Neural crest cell (in vitro differentiated cells): ENCODE data around the gene LRRN2. TPM values are rescaled to one million over a fixed set of nuclear protein-coding genes. Genes with fewer than 3 reads are reported as not detected.

Source experiments
- DNase-seq: peaks from one replicate; pipeline ENCODE4 v3.0.0; 2021; ENCODE audit warnings: low read depth, mixed read lengths, low spot score
- H3K27ac Mint-ChIP-seq: one replicate; pipeline ENCODE4 v1.8.0; 2021; ENCODE audit warnings: mild to moderate bottlenecking, mixed read lengths; ENCODE audit not compliant: unreplicated experiment
- H3K27me3 Mint-ChIP-seq: 2 replicates; pipeline ENCODE4 v1.8.0; 2021; ENCODE audit warnings: low read depth, mild to moderate bottlenecking, mixed read lengths
- H3K36me3 Mint-ChIP-seq: 2 replicates; pipeline ENCODE4 v1.8.0; 2021; ENCODE audit warnings: low read depth, mild to moderate bottlenecking, mixed read lengths
- H3K4me1 Mint-ChIP-seq: 2 replicates; pipeline ENCODE4 v1.8.0; 2021; ENCODE audit warnings: mixed read lengths
- H3K4me3 Mint-ChIP-seq: one replicate; pipeline ENCODE4 v1.8.0; 2021; ENCODE audit warnings: mild to moderate bottlenecking, mixed read lengths
- H3K9me3 Mint-ChIP-seq: 2 replicates; pipeline ENCODE4 v1.8.0; 2021; ENCODE audit warnings: mixed read lengths
- CTCF ChIP-seq: fragments of 200-600 bp; sonication (generic); conservative IDR thresholded peaks from 2 replicates; pipeline ENCODE4 v1.5.0; 2021; ENCODE audit warnings: antibody characterized with exemption, mild to moderate bottlenecking
- total RNA-seq: library from RNA; stranded (reverse); gene quantifications from 2 replicates; pipeline ENCODE4 v1.2.1, GENCODE V29; 2021

Gene LRRN2
- total RNA-seq, 1 donor from 2014 or later = 5.0 TPM

GRCh38 chr1:204663644-204664383, 21.7 kb downstream of the LRRN2 start:
- Mint-ChIP-seq H3K36me3 (no peaks in the 10 kb centered on the region), H3K9me3 (no peaks in the 10 kb centered on the region), H3K4me3 (no peak overlapping the region), H3K27ac (peak overlapping the region; percentile 4), H3K4me1 (peaks cover 16% of the 10 kb centered on the region), H3K27me3 (no peaks in the 10 kb centered on the region)
- no peak for DNase-seq
- TF ChIP-seq CTCF = no peak

- no peaks in the 10 kb centered on the region for H3K36me3 Mint-ChIP-seq
- TF ChIP-seq CTCF = no peak
- H3K9me3 Mint-ChIP-seq = no peaks in the 10 kb centered on the region
- peaks cover 16% of the 10 kb centered on the region for H3K4me1 Mint-ChIP-seq
- no peak overlapping the region for H3K27ac Mint-ChIP-seq
- H3K4me3 Mint-ChIP-seq = no peak overlapping the region
- no peaks in the 10 kb centered on the region for H3K27me3 Mint-ChIP-seq
- DNase-seq = no peak
Measured at GRCh38 chr1:204662530-204662929, 23.0 kb downstream of the LRRN2 start.

- H3K27ac Mint-ChIP-seq = no peak overlapping the region
- H3K36me3 Mint-ChIP-seq = no peaks in the 10 kb centered on the region
- peaks cover 16% of the 10 kb centered on the region for H3K4me1 Mint-ChIP-seq
- no peaks in the 10 kb centered on the region for H3K9me3 Mint-ChIP-seq
- H3K4me3 Mint-ChIP-seq = no peak overlapping the region
- TF ChIP-seq CTCF = no peak
- H3K27me3 Mint-ChIP-seq = peaks cover 1% of the 10 kb centered on the region
- no peak for DNase-seq
Measured at GRCh38 chr1:204660509-204660908, 25.0 kb downstream of the LRRN2 start.

GRCh38 chr1:204659056-204659455, 26.5 kb downstream of the LRRN2 start:
- Mint-ChIP-seq H3K9me3 (no peaks in the 10 kb centered on the region), H3K4me1 (peaks cover 6% of the 10 kb centered on the region), H3K27me3 (peaks cover 5% of the 10 kb centered on the region), H3K36me3 (no peaks in the 10 kb centered on the region), H3K27ac (no peak overlapping the region), H3K4me3 (no peak overlapping the region)
- TF ChIP-seq CTCF = no peak
- no peak for DNase-seq

- Mint-ChIP-seq H3K36me3 (no peaks in the 10 kb centered on the region), H3K4me3 (no peak overlapping the region), H3K27ac (no peak overlapping the region), H3K4me1 (no peaks in the 10 kb centered on the region), H3K27me3 (peaks cover 7% of the 10 kb centered on the region), H3K9me3 (no peaks in the 10 kb centered on the region)
- DNase-seq = no peak
- TF ChIP-seq CTCF = no peak
Measured at GRCh38 chr1:204658295-204658694, 27.2 kb downstream of the LRRN2 start.
